DND-41 (cell line): ENCODE measurements around the gene NLGN4X.

Source experiments
- ATAC-seq: fragments of 200-7000 bp; cut with Tn5 transposase; 3 replicates; pipeline ENCODE4 v1.9.1; 2021; ENCODE audit warnings: low read depth; ENCODE audit not compliant: insufficient read depth
- DNase-seq: peaks from one replicate; pipeline ENCODE4 v3.0.0-alpha.2; 2020
- H2AFZ ChIP-seq: 2 replicates; pipeline ENCODE4 v1.6.0; 2012; ENCODE audit warnings: low read depth, low read length
- H3K27ac ChIP-seq: 2 replicates; pipeline ENCODE4 v1.5.1; 2012; ENCODE audit warnings: low read length, inconsistent platforms
- H3K27me3 ChIP-seq: fragments of 200-600 bp; sonication (generic); 2 replicates; pipeline ENCODE4 v1.6.0; 2012; ENCODE audit warnings: low read length, mild to moderate bottlenecking, inconsistent platforms; ENCODE audit not compliant: insufficient read depth, poor library complexity
- H3K36me3 ChIP-seq: 2 replicates; pipeline ENCODE4 v1.5.1; 2012; ENCODE audit warnings: low read length, inconsistent platforms; ENCODE audit not compliant: insufficient read depth
- H3K4me1 ChIP-seq: 2 replicates; pipeline ENCODE4 v1.5.1; 2012; ENCODE audit warnings: mild to moderate bottlenecking, low read length; ENCODE audit not compliant: insufficient read depth
- H3K4me2 ChIP-seq: 2 replicates; pipeline ENCODE4 v1.6.0; 2012; ENCODE audit warnings: mild to moderate bottlenecking, moderate library complexity, low read length, inconsistent platforms; ENCODE audit not compliant: insufficient read depth
- H3K4me3 ChIP-seq, 2 experiments: fragments of 200-600 bp in 1 of 2; shearing (Covaris generic) in 1 of 2; 2 replicates each; pipeline ENCODE4 v1.5.1; 2012 to 2016; ENCODE audit warnings: inconsistent platforms in 2 of 2, low read length in 2 of 2, mild to moderate bottlenecking in 2 of 2, low read depth in 1 of 2, moderate library complexity in 1 of 2
- H3K79me2 ChIP-seq: 2 replicates; pipeline ENCODE4 v1.6.0; 2012; ENCODE audit warnings: low read length, inconsistent platforms; ENCODE audit not compliant: insufficient read depth
- H3K9ac ChIP-seq: 2 replicates; pipeline ENCODE4 v1.6.0; 2012; ENCODE audit warnings: low read depth, mild to moderate bottlenecking, inconsistent platforms, low read length, moderate library complexity
- H3K9me3 ChIP-seq: 2 replicates; pipeline ENCODE4 v1.5.1; 2012; ENCODE audit warnings: low read length, moderate library complexity, mild to moderate bottlenecking, inconsistent platforms; ENCODE audit not compliant: insufficient read depth, severe bottlenecking
- H4K20me1 ChIP-seq: 2 replicates; pipeline ENCODE4 v1.6.0; 2012; ENCODE audit warnings: low read length; ENCODE audit not compliant: insufficient read depth
- CTCF ChIP-seq: IDR thresholded peaks from 2 replicates; pipeline ENCODE4 v1.5.1; 2012; ENCODE audit warnings: borderline replicate concordance, low read length, moderate library complexity, mild to moderate bottlenecking; ENCODE audit not compliant: poor library complexity, severe bottlenecking; ENCODE audit errors: extremely low read depth
- EZH2 ChIP-seq: IDR thresholded peaks from 3 replicates; pipeline ENCODE4 v1.6.1; 2012; ENCODE audit warnings: borderline replicate concordance, low read depth, mild to moderate bottlenecking, moderate library complexity, low read length, inconsistent platforms; ENCODE audit not compliant: severe bottlenecking

NLGN4X gene

GRCh38 chrX:6199486-6199885, 29.2 kb downstream of the NLGN4X start:
- Histone ChIP-seq H3K4me3 (no peak overlapping the region), H2AFZ (no peak overlapping the region), H3K4me1 (peaks cover 11% of the 10 kb centered on the region; the same call in 1 of the 2 replicates), H3K27me3 (no peaks in the 10 kb centered on the region), H3K9me3 (no peaks in the 10 kb centered on the region), H4K20me1 (peaks cover 89% of the 10 kb centered on the region), H3K36me3 (peaks cover 84% of the 10 kb centered on the region), H3K27ac (no peak overlapping the region), H3K4me2 (no peak overlapping the region), H3K9ac (no peak overlapping the region), H3K79me2 (peaks cover 100% of the 10 kb centered on the region)
- ATAC-seq (no peak), DNase-seq (no peak)
- TF ChIP-seq EZH2 (no peak), CTCF (no peak)

GRCh38 chrX:6187256-6187655, 41.4 kb downstream of the NLGN4X start:
- Histone ChIP-seq H3K4me1 (0 out of 2 replicates have a peak, but pooled peaks cover 7% of the 10 kb centered on the region), H3K27me3 (no peaks in the 10 kb centered on the region), H3K79me2 (peaks cover 99% of the 10 kb centered on the region), H3K36me3 (peaks cover 65% of the 10 kb centered on the region), H3K27ac (no peak overlapping the region), H4K20me1 (peaks cover 81% of the 10 kb centered on the region), H3K4me3 (no peak overlapping the region), H3K9ac (no peak overlapping the region), H2AFZ (no peak overlapping the region), H3K4me2 (no peak overlapping the region), H3K9me3 (no peaks in the 10 kb centered on the region)
- TF ChIP-seq EZH2 (no peak), CTCF (no peak)
- no peak for ATAC-seq
- DNase-seq, result no peak

GRCh38 chrX:6184900-6185515, 43.7 kb downstream of the NLGN4X start:
- H3K27ac ChIP-seq, result no peak overlapping the region
- H3K27me3 ChIP-seq, result no peaks in the 10 kb centered on the region
- peaks cover 78% of the 10 kb centered on the region for H4K20me1 ChIP-seq
- DNase-seq (no peak), ATAC-seq (no peak)
- H3K4me2 ChIP-seq, result no peak overlapping the region
- TF ChIP-seq CTCF (no peak), EZH2 (no peak)
- no peak overlapping the region for H3K4me3 ChIP-seq
- 0 out of 2 replicates have a peak, but pooled peaks cover 7% of the 10 kb centered on the region for H3K4me1 ChIP-seq
- H3K9ac ChIP-seq, result no peak overlapping the region
- H3K9me3 ChIP-seq, result no peaks in the 10 kb centered on the region
- H2AFZ ChIP-seq, result no peak overlapping the region
- H3K79me2 ChIP-seq, result peaks cover 99% of the 10 kb centered on the region
- H3K36me3 ChIP-seq, result peaks cover 67% of the 10 kb centered on the region
